ENCODE data around the gene PCDH17. TPM values are rescaled to one million over a fixed set of nuclear protein-coding genes. Genes with fewer than 3 reads are reported as not detected.

The PCDH17 gene
- total and polyA plus RNA-seq, 7 donors = 0.18 to 1.4 (median 0.53) TPM

DNA sequence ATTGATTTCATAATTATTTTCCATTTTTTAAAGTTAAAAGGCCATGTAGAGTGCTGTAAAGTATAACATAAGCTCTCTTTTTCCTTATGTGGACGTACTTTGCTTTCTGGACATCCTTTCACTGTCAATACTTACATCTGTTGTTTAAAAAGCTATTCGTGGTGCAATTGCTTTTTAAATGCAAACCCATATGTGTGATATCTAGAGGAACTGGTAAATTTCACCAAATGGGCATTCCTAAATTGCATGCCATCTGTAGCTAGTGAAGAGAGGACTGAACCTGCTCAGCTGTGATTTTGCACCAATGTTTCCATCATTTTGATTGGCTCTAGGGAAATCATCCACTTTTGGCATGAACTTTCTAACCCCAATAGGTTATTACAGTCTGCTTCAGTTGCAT lies 129.4 kb downstream of the PCDH17 start:
- no peaks in the 10 kb centered on the region for H3K27me3 ChIP-seq (ENCODE audit: insufficient read depth in 3 of 3, low read length in 2 of 3)
- H3K36me3 ChIP-seq (ENCODE audit: insufficient read depth in 1 of 2, low read depth in 1 of 2) = no peaks in the 10 kb centered on the region
- DNase-seq = no peak
- H3K27ac ChIP-seq = no peak overlapping the region
- H3K4me1 ChIP-seq = no peaks in the 10 kb centered on the region
- intact Hi-C loops (cut with DNase I) = no loop called here
- no peak for ATAC-seq
- TF ChIP-seq, protein P1, sequence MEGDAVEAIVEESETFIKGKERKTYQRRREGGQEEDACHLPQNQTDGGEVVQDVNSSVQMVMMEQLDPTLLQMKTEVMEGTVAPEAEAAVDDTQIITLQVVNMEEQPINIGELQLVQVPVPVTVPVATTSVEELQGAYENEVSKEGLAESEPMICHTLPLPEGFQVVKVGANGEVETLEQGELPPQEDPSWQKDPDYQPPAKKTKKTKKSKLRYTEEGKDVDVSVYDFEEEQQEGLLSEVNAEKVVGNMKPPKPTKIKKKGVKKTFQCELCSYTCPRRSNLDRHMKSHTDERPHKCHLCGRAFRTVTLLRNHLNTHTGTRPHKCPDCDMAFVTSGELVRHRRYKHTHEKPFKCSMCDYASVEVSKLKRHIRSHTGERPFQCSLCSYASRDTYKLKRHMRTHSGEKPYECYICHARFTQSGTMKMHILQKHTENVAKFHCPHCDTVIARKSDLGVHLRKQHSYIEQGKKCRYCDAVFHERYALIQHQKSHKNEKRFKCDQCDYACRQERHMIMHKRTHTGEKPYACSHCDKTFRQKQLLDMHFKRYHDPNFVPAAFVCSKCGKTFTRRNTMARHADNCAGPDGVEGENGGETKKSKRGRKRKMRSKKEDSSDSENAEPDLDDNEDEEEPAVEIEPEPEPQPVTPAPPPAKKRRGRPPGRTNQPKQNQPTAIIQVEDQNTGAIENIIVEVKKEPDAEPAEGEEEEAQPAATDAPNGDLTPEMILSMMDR (IDR thresholded peaks at IDR 0.05) = no peak
- no peaks in the 10 kb centered on the region for H3K9me3 ChIP-seq
- H3K4me3 ChIP-seq = no peak overlapping the region
- 57 to 72% (median 60%) methylated on average over 2 of the region's 2 CpGs for whole genome bisulfite sequencing, 3 donors

DNA sequence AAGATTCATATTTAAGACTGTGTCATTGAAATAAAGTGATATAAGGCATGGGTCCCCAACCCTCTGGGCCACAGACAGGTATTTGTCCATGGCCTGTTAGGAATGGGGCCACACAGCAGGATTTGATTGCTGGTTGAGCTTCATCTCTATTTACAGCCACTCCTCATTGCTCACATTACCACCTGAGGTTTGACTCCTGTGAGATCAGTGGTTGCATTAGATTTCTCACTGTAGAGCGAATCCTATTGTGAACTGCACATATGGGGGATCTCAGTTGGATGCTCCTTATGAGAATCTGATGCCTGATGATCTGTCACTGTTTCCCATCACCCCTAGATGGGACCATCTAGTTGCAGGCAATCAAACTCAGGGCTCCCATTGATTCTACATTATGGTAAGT lies 132.1 kb downstream of the PCDH17 start:
- DNase-seq = no peak
- WGBS, 3 donors = 83 to 96% (median 93%) methylated on average over 1 of the region's 1 CpG
- Histone ChIP-seq H3K27me3 (ENCODE audit: insufficient read depth in 3 of 3, low read length in 2 of 3) (no peaks in the 10 kb centered on the region), H3K4me3 (no peak overlapping the region), H3K36me3 (ENCODE audit: insufficient read depth in 1 of 2, low read depth in 1 of 2) (no peaks in the 10 kb centered on the region), H3K27ac (no peak overlapping the region), H3K4me1 (no peaks in the 10 kb centered on the region), H3K9me3 (no peaks in the 10 kb centered on the region)
- ATAC-seq = no peak
- intact Hi-C loops (cut with DNase I) = no loop called here
- TF ChIP-seq, protein P1 (IDR thresholded peaks at IDR 0.05) = no peak

Measured in psoas muscle (tissue), 8 donors.